IPS-18a (cell line): ENCODE results near the gene CEMIP2.

ENCODE experiments used
- H3K27ac ChIP-seq: one replicate; pipeline ENCODE4 v1.5.1; 2013; ENCODE audit warnings: low read length
- H3K27me3 ChIP-seq: one replicate; pipeline ENCODE4 v1.6.1; 2013; ENCODE audit warnings: mild to moderate bottlenecking, low read length; ENCODE audit not compliant: control insufficient read depth, insufficient read depth
- H3K36me3 ChIP-seq: one replicate; pipeline ENCODE4 v1.6.1; 2013; ENCODE audit warnings: low read depth, low read length; ENCODE audit not compliant: control insufficient read depth
- H3K4me1 ChIP-seq: one replicate; pipeline ENCODE4 v1.6.1; 2013; ENCODE audit warnings: low read depth, low read length; ENCODE audit not compliant: control insufficient read depth
- H3K4me3 ChIP-seq: one replicate; pipeline ENCODE4 v1.5.1; 2013; ENCODE audit warnings: low read length
- H3K9ac ChIP-seq: one replicate; pipeline ENCODE4 v1.6.1; 2013; ENCODE audit warnings: mild to moderate bottlenecking, low read length, moderate library complexity
- H3K9me3 ChIP-seq: one replicate; pipeline ENCODE4 v1.6.1; 2013; ENCODE audit warnings: low read depth, low read length; ENCODE audit not compliant: control insufficient read depth

The CEMIP2 gene

GRCh38 chr9:71770170-71770569 lies 1.9 kb upstream of the CEMIP2 start:
- no peak overlapping the region for H3K9ac ChIP-seq
- peaks cover 21% of the 10 kb centered on the region for H3K4me1 ChIP-seq
- H3K4me3 ChIP-seq, result peak overlapping the region; percentile 75
- no peaks in the 10 kb centered on the region for H3K9me3 ChIP-seq
- H3K36me3 ChIP-seq, result no peaks in the 10 kb centered on the region
- peaks cover 21% of the 10 kb centered on the region for H3K27me3 ChIP-seq
- no peak overlapping the region for H3K27ac ChIP-seq

DNA sequence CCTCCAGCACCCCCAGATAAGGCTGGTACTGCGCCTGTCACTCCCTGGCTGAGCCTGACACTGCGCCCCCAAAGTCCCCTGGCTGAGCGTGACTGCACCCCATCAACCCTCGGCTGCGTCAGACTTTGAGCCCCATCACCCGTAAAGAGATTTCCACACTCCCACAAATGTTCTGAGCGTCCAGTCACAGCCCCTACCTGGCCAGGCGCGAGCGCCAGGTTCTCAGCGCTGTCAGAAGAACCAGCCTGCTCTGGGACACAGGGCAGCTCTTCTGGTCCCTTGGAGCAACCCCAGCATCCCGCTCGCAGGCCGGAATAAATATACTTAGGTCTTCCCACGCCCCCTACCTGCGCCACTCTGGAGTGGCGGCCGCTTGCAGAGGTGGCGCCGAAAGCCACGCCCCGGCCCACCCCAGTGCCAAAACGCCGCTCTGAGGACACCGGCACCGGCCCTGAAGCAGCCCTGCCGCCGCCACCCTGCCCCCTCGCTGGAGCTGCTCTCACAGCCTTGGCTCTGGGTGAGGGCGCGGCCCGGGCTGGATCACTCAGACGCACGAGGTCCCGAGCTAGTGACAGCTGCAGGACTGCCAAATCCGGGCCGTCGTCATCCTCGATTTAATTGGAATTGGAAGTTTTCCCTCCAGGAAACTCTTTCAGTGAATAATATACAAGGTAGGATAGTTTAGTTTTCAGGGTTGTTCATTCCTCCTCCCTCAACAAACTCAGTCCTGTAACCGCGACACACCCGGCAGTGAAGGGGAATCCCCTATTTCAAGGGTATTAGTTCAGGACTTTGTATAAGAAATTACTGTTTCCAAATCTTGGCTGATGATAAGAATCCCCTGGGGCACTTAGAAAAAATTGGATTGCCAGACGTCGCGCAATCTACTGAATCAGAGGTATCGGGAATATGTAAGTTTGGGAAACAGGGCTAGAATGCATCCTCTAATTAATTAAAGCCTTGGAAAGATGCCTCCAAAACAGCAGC lies 1.2 kb upstream of the CEMIP2 start:
- no peaks in the 10 kb centered on the region for H3K9me3 ChIP-seq
- H3K9ac ChIP-seq, result no peak overlapping the region
- no peak overlapping the region for H3K27ac ChIP-seq

GRCh38 chr9:71767776-71768321 lies 464 bp downstream of the CEMIP2 start:
- H3K27me3 ChIP-seq, result peaks cover 21% of the 10 kb centered on the region

More for the DNA sequence above, 1.2 kb upstream of the CEMIP2 start:
- Histone ChIP-seq H3K4me1 (peaks cover 28% of the 10 kb centered on the region), H3K27me3 (peaks cover 21% of the 10 kb centered on the region), H3K4me3 (peak overlapping the region; percentile 75), H3K36me3 (no peaks in the 10 kb centered on the region)

DNA sequence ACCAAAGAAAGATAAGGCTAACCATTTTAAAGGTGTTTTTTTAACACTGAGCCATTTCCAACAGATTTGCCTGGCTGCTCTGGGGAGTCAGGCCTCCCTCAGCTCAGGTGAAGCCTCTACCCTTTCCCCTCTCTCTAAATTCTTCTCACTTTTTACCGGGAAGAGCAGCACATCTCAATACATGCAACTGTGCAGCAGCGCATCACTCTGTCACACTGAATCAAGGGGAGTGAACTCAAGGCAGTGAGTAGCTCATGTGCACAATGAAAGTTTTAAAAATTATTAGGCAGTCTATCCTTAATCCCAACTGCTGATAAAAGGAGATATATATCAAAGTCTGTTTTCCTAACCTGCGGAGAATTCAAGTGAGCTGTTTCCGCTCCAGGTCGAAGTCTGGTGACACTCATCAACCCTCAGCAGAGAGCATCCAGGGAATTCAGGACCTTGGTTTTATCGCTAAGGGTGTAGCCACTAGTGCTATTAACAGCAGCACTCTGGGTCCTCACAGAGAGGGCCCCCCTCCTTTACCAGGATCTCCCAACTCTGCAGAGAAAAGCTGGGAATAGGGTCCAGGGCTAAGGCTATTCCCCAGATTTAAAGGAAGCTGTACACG lies 1.0 kb downstream of the CEMIP2 start:
- H3K4me3 ChIP-seq, result peak overlapping the region; percentile 99
- H3K27ac ChIP-seq, result no peak overlapping the region
- H3K4me1 ChIP-seq, result peaks cover 50% of the 10 kb centered on the region
- H3K36me3 ChIP-seq, result no peaks in the 10 kb centered on the region
- H3K9me3 ChIP-seq, result no peaks in the 10 kb centered on the region
- peaks cover 21% of the 10 kb centered on the region for H3K27me3 ChIP-seq
- H3K9ac ChIP-seq, result peak overlapping the region; percentile 86

More at GRCh38 chr9:71767776-71768321, 464 bp downstream of the CEMIP2 start:
- H3K4me1 ChIP-seq, result peaks cover 44% of the 10 kb centered on the region
- H3K9ac ChIP-seq, result peak overlapping the region; percentile 86
- peak overlapping the region; percentile 99 for H3K4me3 ChIP-seq
- no peaks in the 10 kb centered on the region for H3K9me3 ChIP-seq
- H3K36me3 ChIP-seq, result no peaks in the 10 kb centered on the region
- peak overlapping the region; percentile 34 for H3K27ac ChIP-seq

GRCh38 chr9:71766663-71767062 lies 1.6 kb downstream of the CEMIP2 start:
- H3K9me3 ChIP-seq, result no peaks in the 10 kb centered on the region
- peaks cover 55% of the 10 kb centered on the region for H3K4me1 ChIP-seq
- H3K27ac ChIP-seq, result no peak overlapping the region
- peaks cover 21% of the 10 kb centered on the region for H3K27me3 ChIP-seq
- H3K9ac ChIP-seq, result peak overlapping the region; percentile 86
- peak overlapping the region; percentile 99 for H3K4me3 ChIP-seq
- H3K36me3 ChIP-seq, result no peaks in the 10 kb centered on the region

GRCh38 chr9:71765693-71766092 lies 2.6 kb downstream of the CEMIP2 start:
- Histone ChIP-seq H3K9ac (peak overlapping the region; percentile 13), H3K4me1 (peaks cover 65% of the 10 kb centered on the region), H3K27me3 (peaks cover 21% of the 10 kb centered on the region), H3K9me3 (no peaks in the 10 kb centered on the region), H3K27ac (no peak overlapping the region), H3K36me3 (no peaks in the 10 kb centered on the region), H3K4me3 (peak overlapping the region; percentile 42)

GRCh38 chr9:71764891-71765290 lies 3.4 kb downstream of the CEMIP2 start:
- Histone ChIP-seq H3K4me1 (peaks cover 72% of the 10 kb centered on the region), H3K36me3 (no peaks in the 10 kb centered on the region), H3K4me3 (peak overlapping the region; percentile 42), H3K27ac (no peak overlapping the region), H3K9me3 (no peaks in the 10 kb centered on the region), H3K27me3 (peaks cover 16% of the 10 kb centered on the region), H3K9ac (no peak overlapping the region)

DNA sequence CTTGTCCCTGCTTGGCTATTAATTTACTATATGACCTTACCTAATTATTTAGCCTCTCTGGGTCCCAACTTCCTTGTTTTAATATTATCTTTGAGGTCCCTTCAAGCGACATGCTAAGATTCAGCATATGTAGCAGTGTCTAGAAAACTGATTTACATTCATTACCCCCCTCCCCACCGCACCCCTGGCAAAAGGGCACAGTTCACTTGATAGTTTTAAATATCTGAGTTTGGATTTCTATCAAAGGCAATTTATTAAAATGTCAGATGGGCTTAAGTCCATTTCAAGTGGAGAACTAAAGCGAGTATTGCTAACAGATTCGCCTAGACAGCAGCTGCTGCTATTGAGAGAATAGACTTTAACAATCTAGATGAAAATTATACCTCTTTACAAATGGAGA lies 3.9 kb downstream of the CEMIP2 start:
- H3K4me1 ChIP-seq, result peaks cover 70% of the 10 kb centered on the region
- H3K27me3 ChIP-seq, result peaks cover 12% of the 10 kb centered on the region
- no peaks in the 10 kb centered on the region for H3K36me3 ChIP-seq
- no peak overlapping the region for H3K27ac ChIP-seq
- peak overlapping the region; percentile 42 for H3K4me3 ChIP-seq
- H3K9me3 ChIP-seq, result no peaks in the 10 kb centered on the region
- no peak overlapping the region for H3K9ac ChIP-seq

DNA sequence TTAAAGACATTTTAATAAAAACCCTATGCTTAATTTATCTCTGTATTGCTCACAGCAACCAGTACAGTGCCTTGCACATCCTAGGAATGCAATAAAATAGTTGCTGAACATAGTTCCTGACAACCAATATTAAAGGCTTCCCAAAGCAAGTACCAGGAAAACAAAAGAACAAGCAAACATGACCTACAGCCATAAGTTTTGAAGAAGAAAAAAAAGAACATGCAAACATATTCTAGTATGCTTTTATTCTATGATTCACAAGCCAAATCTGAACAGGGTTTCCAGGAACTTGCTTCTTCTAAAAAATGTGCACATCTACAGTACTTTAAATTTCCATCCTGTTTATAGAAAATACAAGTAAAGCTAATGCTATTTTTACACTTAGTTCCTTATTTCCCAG lies 4.5 kb downstream of the CEMIP2 start:
- Histone ChIP-seq H3K36me3 (no peaks in the 10 kb centered on the region), H3K4me1 (peaks cover 77% of the 10 kb centered on the region), H3K27ac (no peak overlapping the region), H3K9ac (peak overlapping the region; percentile 7), H3K9me3 (no peaks in the 10 kb centered on the region), H3K27me3 (peaks cover 12% of the 10 kb centered on the region), H3K4me3 (peak overlapping the region; percentile 10)

- H3K27ac ChIP-seq, result no peak overlapping the region
- H3K36me3 ChIP-seq, result no peaks in the 10 kb centered on the region
- H3K4me3 ChIP-seq, result no peak overlapping the region
- peak overlapping the region; percentile 7 for H3K9ac ChIP-seq
- H3K27me3 ChIP-seq, result peaks cover 12% of the 10 kb centered on the region
- peaks cover 84% of the 10 kb centered on the region for H3K4me1 ChIP-seq
- no peaks in the 10 kb centered on the region for H3K9me3 ChIP-seq
Observed at GRCh38 chr9:71762900-71763653, 5.2 kb downstream of the CEMIP2 start.

GRCh38 chr9:71761938-71762353 lies 6.4 kb downstream of the CEMIP2 start:
- Histone ChIP-seq H3K4me3 (no peak overlapping the region), H3K4me1 (peaks cover 92% of the 10 kb centered on the region), H3K27ac (no peak overlapping the region), H3K27me3 (peaks cover 13% of the 10 kb centered on the region), H3K9ac (no peak overlapping the region), H3K36me3 (no peaks in the 10 kb centered on the region), H3K9me3 (no peaks in the 10 kb centered on the region)
